Hematopoietic multipotent progenitor cell treated with erythropoietin and hydrocortisone succinate and interleukin-3 and kit ligand, for 4 days (in vitro differentiated cells): ENCODE data around the gene MPIG6B.

Experiments used
- DNase-seq: peaks from one replicate; pipeline ENCODE4 v3.0.0-alpha.2; 2015

Gene MPIG6B

DNA sequence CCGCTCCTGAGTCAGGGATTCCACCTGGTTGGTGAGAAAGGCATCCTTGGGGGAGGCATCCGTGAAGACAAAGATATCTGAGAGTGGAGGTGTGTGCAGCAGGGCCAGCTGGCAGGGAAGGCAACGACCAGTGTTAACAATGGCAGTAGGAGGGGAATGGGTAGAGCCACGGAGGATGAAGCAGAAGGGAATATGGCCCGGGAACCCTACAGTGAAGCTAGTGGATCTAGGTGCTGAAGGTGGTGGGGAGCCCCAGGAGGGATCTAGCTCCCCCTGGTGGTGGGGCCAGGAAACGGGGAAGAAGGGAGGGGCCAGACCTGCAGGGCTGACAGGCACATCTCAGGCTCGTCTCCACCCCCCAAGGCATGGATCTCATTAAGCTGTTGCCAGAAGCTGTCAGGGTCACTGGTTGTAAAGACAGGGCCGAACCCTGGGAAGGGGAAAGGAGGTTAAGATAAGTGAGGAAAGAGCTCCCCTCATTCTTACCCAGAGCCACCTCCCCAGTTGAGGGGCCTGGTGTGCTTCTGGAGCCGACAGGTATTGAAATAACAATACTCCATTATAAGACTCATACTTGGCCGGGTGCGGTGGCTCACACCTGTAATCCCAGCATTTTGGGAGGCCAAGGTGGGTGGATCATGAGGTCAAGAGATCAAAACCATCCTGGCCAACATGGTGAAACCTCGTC lies 46.7 kb downstream of the MPIG6B start:
- DNase-seq: peak; percentile 93

DNA sequence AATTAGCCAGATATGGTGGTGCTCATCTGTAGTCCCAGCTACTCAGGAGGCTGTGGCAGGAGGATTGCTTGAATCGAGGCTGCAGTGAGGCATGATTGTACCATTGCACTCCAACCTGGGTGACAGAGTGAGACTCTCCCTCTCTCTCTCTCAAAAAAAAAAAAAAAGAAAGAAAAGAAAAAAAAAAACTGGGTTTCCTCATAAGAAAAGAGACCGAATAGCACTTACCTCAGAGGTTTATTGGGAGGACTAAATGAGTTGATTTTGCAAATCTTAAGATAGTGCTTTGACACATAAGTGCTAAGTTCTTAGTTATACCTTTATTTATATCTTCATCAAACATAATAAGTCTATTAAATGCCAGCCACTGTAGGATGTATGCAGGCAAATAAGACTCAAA lies 47.7 kb downstream of the MPIG6B start:
- no peak for DNase-seq

- peak; percentile 46 for DNase-seq
These were observed 48.8 kb downstream of the MPIG6B start for GRCh38 chr6:31771992-31772358.

GRCh38 chr6:31775184-31775583 lies 52.0 kb downstream of the MPIG6B start:
- no peak for DNase-seq

GRCh38 chr6:31775633-31776484 lies 52.7 kb downstream of the MPIG6B start:
- no peak for DNase-seq
